Lower leg skin (tissue), 3 donors: ENCODE data around the gene GPT2.

ENCODE experiments used
- POLR2A ChIP-seq, 2 donors: fragments of 450-650 bp; IDR thresholded peaks; one replicate each; pipeline ENCODE4 v1.6.1; 2016 to 2017; ENCODE audit warnings: antibody characterized with exemption in 2 of 2, mild to moderate bottlenecking in 1 of 2, moderate library complexity in 1 of 2
- TF ChIP-seq, protein P1 (sequence below), 3 donors: fragments of 450-650 bp; IDR thresholded peaks; one replicate each; pipeline ENCODE4 v1.5.1; 2016; ENCODE audit warnings: antibody characterized with exemption in 3 of 3, mild to moderate bottlenecking in 3 of 3, moderate library complexity in 2 of 3

DNA sequence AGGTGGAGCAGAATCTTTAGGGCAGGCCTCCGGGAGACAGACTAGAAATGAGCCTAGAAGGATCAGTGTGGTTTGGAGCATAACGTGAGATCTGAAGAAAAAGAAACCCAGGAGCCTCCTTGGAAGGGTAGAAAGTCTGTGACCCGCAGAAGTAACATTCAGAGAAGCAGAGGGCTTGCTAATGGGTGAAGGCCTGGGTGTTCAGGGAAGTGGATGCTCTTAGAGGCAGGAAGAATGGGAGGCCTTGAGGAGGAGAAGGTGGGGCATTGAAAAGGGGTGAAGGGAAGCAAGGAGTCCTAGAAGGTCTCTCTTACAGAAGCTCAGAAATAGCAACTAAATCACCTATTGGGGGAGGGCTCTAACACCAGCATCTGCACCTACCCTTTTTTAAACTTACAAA lies 20.3 kb downstream of the GPT2 start:
- TF ChIP-seq, protein P1, sequence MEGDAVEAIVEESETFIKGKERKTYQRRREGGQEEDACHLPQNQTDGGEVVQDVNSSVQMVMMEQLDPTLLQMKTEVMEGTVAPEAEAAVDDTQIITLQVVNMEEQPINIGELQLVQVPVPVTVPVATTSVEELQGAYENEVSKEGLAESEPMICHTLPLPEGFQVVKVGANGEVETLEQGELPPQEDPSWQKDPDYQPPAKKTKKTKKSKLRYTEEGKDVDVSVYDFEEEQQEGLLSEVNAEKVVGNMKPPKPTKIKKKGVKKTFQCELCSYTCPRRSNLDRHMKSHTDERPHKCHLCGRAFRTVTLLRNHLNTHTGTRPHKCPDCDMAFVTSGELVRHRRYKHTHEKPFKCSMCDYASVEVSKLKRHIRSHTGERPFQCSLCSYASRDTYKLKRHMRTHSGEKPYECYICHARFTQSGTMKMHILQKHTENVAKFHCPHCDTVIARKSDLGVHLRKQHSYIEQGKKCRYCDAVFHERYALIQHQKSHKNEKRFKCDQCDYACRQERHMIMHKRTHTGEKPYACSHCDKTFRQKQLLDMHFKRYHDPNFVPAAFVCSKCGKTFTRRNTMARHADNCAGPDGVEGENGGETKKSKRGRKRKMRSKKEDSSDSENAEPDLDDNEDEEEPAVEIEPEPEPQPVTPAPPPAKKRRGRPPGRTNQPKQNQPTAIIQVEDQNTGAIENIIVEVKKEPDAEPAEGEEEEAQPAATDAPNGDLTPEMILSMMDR (IDR thresholded peaks at IDR 0.05) = no peak
- TF ChIP-seq POLR2A (IDR thresholded peaks at IDR 0.05) = no peak
